ENCODE data around the gene RBBP9. TPM values are rescaled to one million over a fixed set of nuclear protein-coding genes. Genes with fewer than 3 reads are reported as not detected.

Gene RBBP9
- total RNA-seq, 1 donor from 2014 or later = 5.6 TPM

GRCh38 chr20:18537651-18538050, 40.6 kb upstream of the RBBP9 start:
- Histone ChIP-seq H3K36me3 (peaks cover 85% of the 10 kb centered on the region), H3K27ac (replicated peaks) (no peak overlapping the region), H3K4me3 (no peak overlapping the region), H3K9me3 (replicated peaks) (no peaks in the 10 kb centered on the region), H3K27me3 (ENCODE audit: low read depth) (no peaks in the 10 kb centered on the region), H3K4me1 (no peaks in the 10 kb centered on the region)
- no peak for DNase-seq
- intact Hi-C loops (cut with micrococcal nuclease) = no loop called here
- TF ChIP-seq CTCF (IDR thresholded peaks at IDR 0.05; ENCODE audit: borderline replicate concordance) = no peak

- Histone ChIP-seq H3K4me3 (no peak overlapping the region), H3K27ac (replicated peaks) (no peak overlapping the region), H3K9me3 (replicated peaks) (no peaks in the 10 kb centered on the region), H3K4me1 (no peaks in the 10 kb centered on the region), H3K27me3 (ENCODE audit: low read depth) (no peaks in the 10 kb centered on the region), H3K36me3 (peaks cover 89% of the 10 kb centered on the region)
- intact Hi-C loops (cut with micrococcal nuclease) = no loop called here
- TF ChIP-seq CTCF (IDR thresholded peaks at IDR 0.05; ENCODE audit: borderline replicate concordance) = no peak
- no peak for DNase-seq
Measured at GRCh38 chr20:18533978-18534644, 37.1 kb upstream of the RBBP9 start.

GRCh38 chr20:18533491-18533890, 36.5 kb upstream of the RBBP9 start:
- intact Hi-C loops (cut with micrococcal nuclease) = no loop called here
- Histone ChIP-seq H3K27ac (replicated peaks) (no peak overlapping the region), H3K27me3 (ENCODE audit: low read depth) (no peaks in the 10 kb centered on the region), H3K4me1 (no peaks in the 10 kb centered on the region), H3K36me3 (peaks cover 92% of the 10 kb centered on the region), H3K4me3 (no peak overlapping the region), H3K9me3 (replicated peaks) (no peaks in the 10 kb centered on the region)
- TF ChIP-seq CTCF (IDR thresholded peaks at IDR 0.05; ENCODE audit: borderline replicate concordance) = no peak
- no peak for DNase-seq

GRCh38 chr20:18532626-18533025, 35.6 kb upstream of the RBBP9 start:
- no peaks in the 10 kb centered on the region for H3K9me3 ChIP-seq (replicated peaks)
- H3K4me3 ChIP-seq = no peak overlapping the region
- H3K27ac ChIP-seq (replicated peaks) = no peak overlapping the region
- no peak for DNase-seq
- no peak for TF ChIP-seq CTCF (IDR thresholded peaks at IDR 0.05; ENCODE audit: borderline replicate concordance)
- no peaks in the 10 kb centered on the region for H3K4me1 ChIP-seq
- intact Hi-C loops (cut with micrococcal nuclease) = no loop called here
- peaks cover 93% of the 10 kb centered on the region for H3K36me3 ChIP-seq
- no peaks in the 10 kb centered on the region for H3K27me3 ChIP-seq (ENCODE audit: low read depth)

- TF ChIP-seq CTCF (IDR thresholded peaks at IDR 0.05; ENCODE audit: borderline replicate concordance) = no peak
- Histone ChIP-seq H3K27ac (replicated peaks) (no peak overlapping the region), H3K4me3 (no peak overlapping the region), H3K27me3 (ENCODE audit: low read depth) (no peaks in the 10 kb centered on the region), H3K4me1 (no peaks in the 10 kb centered on the region), H3K36me3 (peaks cover 100% of the 10 kb centered on the region), H3K9me3 (replicated peaks) (no peaks in the 10 kb centered on the region)
- intact Hi-C loops (cut with micrococcal nuclease) = no loop called here
- DNase-seq = no peak
Measured at GRCh38 chr20:18529041-18529440, 32.0 kb upstream of the RBBP9 start.
